Retina (tissue), 1 donor: ENCODE results near the gene HSF2.

ENCODE experiments used
- DNase-seq: peaks from one replicate; pipeline ENCODE4 v3.0.0-alpha.2; 2016

The HSF2 gene, protein sequence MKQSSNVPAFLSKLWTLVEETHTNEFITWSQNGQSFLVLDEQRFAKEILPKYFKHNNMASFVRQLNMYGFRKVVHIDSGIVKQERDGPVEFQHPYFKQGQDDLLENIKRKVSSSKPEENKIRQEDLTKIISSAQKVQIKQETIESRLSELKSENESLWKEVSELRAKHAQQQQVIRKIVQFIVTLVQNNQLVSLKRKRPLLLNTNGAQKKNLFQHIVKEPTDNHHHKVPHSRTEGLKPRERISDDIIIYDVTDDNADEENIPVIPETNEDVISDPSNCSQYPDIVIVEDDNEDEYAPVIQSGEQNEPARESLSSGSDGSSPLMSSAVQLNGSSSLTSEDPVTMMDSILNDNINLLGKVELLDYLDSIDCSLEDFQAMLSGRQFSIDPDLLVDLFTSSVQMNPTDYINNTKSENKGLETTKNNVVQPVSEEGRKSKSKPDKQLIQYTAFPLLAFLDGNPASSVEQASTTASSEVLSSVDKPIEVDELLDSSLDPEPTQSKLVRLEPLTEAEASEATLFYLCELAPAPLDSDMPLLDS

DNA sequence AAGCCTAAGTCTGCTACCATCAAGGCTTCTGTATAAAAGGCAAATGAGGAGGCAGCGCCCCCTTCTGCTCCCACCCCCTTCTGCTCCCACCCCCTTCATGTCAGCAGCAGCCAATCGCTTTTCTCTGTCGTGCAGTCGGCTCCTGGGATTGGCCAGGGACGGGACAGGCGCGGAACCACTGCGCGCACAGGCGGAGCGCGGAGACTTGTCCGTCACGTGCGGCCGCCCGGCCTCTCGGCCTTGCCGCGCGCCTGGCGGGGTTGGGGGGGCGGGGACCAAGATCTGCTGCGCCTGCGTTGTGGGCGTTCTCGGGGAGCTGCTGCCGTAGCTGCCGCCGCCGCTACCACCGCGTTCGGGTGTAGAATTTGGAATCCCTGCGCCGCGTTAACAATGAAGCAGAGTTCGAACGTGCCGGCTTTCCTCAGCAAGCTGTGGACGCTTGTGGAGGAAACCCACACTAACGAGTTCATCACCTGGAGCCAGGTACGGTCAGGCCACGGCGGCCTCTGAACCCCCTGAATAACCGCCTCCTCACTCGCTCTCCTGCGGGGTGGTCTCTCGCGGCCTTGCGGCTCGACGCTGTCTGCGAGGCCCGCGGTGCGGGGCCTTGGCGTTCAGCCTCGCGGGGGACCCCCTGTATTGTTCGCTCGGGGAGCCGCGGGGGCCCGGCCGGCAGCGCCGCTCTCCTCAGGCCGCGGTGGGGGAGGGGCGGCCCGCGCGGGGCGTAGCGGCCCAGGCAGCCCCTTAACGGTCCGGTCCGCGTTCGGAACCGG, at the start of gene HSF2:
Gene HSF2, plus strand, starts transcription at position 305 of the 773 bp plus-strand sequence. Its CDS starts 86 bp downstream, at position 391.
- DNase-seq: peak; percentile 93

GRCh38 chr6:122352981-122353664, 46.3 kb upstream of the HSF2 start:
- no peak for DNase-seq

GRCh38 chr6:122360809-122361208, 38.6 kb upstream of the HSF2 start:
- DNase-seq: no peak

DNA sequence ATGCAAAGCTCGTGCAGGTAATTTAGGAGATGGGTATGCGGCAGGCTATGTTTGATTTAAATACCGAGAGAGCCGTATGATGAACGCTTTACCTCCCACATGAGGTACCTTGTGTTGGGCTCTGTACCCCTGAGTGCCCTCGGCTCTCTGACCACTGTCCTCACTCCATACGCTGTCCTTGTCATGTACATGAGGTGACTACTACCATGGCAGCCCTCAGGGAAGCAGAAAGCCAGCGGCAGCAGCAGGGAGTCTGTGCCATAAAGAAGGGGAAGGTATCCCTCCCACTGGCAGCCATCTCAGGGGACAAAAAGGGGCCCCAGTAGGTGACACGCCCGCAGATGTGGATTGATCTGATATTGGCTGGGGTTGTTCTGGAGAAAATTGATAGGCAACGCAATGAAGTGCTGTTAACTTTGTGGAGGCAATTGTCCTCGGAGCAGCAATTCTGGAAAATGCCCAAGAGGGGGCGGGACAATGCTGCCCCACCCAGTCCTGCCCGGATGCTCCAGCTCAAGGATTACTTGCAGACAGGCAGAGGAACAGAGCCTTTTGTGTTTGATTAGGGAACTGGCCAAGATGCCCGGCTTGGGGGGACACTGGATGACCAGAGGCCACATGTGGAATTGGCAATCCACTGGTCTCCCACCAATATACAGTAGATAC, 38.0 kb upstream of the HSF2 start:
- no peak for DNase-seq

DNA sequence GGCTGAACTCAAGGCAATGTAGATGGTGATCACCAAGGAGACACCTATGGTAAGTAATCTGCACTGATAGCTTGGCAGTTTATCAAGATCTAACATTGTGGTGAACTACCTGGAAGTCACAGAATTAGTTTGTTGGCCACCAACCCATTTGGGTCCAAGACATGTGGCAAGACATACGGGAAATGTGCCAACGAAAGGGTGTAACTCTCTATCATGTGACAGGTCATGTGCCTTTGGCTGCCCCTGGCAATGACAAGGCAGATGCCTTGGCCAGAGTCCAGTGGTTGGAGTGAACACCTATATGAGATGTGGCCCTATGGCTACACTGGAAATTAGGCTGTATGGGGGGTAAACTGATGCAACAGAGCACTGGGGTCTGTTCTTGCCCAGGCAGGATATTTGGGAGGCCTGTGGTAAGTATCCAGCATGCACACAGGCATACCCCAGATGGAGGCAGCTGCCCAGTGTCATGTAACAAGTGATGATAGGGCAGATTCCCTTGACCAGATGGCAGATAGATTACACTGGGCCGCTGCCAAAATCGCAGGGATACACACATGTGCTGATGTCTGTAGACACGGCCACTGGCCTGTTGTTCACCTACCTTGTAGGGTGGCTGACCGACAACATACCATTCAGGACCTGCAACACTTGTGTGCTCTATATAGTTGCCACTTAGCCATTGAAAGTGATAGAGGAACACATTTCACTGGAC, 35.5 kb upstream of the HSF2 start:
- DNase-seq: no peak

GRCh38 chr6:122365775-122366403, 33.6 kb upstream of the HSF2 start:
- DNase-seq: no peak

DNA sequence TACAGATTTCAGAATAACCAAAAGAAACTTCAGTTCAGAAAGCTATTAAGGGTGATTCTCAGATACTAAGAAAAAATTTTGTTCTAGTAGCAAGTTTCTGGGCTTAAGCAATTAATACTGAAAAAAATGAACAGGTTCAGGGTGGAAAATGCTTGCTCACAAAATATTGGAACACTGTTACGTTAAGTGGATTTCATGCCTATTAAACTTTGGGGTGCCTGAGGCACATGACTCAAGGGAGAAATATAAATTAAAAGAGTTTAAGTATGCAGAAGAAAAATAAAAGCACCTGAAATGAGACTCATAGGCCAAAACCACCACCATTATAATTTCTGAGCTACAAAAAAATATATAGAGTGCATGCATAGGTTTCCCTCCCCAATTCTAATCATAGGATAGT, 32.3 kb upstream of the HSF2 start:
- DNase-seq: no peak

GRCh38 chr6:122369536-122369935, 29.9 kb upstream of the HSF2 start:
- DNase-seq: no peak

DNA sequence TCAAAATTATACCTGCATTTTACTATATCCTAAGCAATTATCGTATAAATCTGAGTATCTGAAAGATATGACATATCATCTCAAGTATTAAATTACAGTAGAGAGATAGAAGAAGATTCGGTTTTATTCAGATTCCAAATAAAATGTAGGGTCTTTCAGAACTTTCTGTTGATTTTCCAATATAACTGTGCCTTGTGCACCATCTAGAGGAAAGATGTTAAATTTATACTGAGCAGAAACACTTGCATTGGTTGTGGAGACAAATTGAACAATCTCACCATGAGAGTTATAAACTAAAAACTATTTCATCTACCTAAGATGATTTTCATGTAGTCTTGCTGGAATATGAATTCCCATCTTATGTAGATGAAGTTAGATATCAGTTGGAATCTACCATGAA, 26.8 kb upstream of the HSF2 start:
- DNase-seq: no peak

DNA sequence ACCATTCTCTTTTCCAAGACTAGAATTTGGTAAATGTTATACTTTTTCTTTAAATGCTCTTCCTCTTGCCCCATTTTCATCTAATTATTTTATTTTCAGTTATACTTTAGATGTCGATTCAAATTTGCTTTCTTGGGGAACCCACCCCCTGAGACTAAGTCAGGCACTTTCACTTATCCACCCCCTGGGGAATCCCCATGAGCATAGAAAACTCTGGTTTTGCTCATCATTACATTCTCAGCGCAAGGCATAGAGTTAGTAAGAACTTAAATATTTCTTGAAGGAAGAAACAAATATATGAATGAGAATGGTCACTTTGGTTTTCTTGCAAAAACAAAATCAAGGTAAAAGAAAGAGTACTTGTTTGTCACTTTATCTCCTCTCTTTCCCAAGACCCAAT, 25.1 kb upstream of the HSF2 start:
- DNase-seq: no peak

DNA sequence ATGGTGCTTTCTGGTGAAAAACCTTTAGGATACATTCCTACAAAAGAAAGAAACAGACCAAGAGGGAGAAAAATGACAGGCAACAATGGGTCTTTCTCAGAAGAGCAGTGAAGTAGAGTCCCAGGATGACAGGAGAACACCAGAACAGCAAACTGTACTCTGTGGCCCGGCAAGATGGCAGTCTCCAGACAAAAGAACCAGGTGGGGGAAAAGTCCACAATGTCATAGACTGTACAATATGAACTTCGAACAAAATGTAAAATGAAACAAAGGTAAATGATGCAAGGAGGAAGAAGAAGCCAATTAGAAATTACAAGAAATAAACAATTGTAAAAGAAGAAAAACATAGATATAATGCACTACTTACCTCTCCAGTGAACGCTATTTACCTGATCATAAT, 23.2 kb upstream of the HSF2 start:
- no peak for DNase-seq

- DNase-seq: peak; percentile 41
These were observed 17.8 kb upstream of the HSF2 start for GRCh38 chr6:122381494-122382265.

DNA sequence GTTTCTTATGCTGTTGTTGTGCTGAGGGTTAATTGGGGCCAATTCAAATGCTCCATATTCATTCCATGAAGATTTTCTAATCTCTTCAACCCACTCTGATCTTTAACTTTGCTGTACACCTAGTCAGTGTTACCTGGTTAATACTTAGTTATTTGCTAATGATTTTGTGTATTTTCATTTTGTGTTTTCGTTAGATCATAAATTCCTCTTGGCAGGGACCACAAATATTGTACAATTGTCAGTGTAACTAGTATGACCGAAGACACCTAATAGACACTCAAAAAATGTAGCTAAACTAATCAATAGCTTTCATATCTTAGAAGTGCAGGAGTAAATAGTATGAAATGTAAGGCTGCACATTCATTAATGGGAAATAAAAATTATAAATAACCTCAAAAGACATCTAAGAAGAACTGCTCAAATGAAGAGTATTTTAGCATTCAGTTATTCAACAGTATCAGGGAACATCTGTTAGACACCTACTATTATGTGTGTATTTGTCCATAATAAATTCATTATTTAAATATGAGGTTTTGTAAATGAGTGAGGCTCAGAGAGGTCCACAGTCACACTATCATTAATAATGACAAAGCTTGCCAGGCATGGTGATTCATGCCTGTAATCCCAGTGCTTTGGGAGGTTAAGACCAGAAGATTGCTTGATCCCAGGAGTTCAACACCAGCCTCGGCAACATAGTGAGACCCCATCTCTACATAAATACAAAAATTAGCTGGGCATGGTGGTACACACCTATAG, 13.4 kb upstream of the HSF2 start:
- no peak for DNase-seq

DNA sequence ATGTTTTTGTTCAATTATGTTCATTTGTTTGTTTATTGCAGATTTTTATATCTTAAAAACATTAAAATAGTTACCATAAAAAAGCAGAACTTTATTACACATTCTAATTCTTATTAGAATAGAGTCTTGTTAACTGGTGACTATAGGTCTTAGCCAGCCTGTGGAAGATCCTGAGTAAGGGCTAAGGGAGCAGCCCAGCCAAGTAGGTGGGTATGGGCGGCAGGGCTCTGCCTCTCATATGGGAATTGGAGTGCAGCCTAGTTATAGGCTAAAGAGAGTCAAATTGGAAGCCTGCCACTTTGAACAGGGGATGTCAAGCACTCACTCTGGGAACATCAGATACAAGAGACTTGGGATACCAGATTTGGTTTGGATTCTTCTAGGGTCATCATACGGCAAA, 10.5 kb upstream of the HSF2 start:
- no peak for DNase-seq

DNA sequence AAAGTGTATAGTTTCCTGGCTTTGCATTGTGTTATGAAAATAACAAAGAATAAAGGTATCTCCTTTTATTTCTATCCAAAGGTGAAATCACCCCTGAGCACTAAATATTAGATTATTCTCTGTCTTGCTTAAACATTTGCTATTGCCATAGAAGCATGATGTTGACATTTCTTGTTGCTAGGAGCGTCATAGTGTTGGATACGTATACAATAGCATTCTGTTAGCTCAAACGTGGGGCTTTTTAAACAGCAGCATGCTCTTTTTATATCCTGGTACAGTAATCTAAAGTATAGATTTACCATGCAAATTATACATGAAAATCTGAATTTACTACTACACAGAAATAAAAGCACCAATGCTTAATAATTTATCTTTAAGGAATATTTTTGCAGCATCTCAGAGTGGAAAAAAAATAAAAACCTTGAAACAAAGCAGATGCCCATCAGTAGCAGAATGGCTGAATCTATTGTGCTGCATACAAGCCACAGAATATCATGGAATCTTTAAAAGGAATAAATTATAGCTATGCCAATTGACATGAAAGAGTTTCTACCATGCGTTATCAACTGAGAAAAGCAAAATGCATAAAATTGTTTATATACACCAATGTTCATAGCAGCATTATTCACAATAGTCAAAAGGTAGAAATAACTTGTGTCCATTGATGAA, 9.6 kb upstream of the HSF2 start:
- DNase-seq: no peak

GRCh38 chr6:122392564-122393350, 6.7 kb upstream of the HSF2 start:
- no peak for DNase-seq

GRCh38 chr6:122393351-122393896, 6.0 kb upstream of the HSF2 start:
- no peak for DNase-seq

- DNase-seq: no peak
These were observed 5.4 kb upstream of the HSF2 start for GRCh38 chr6:122394016-122394415.

- no peak for DNase-seq
These were observed 451 bp upstream of the HSF2 start for GRCh38 chr6:122399055-122399347.
